GM12891 (cell line): ENCODE results near the gene CCDC34.

Experiments used
- PAX5 ChIP-seq: IDR thresholded peaks from 2 replicates; pipeline ENCODE4 v1.6.1; 2011; ENCODE audit warnings: low read length, moderate library complexity, mild to moderate bottlenecking; ENCODE audit not compliant: insufficient read depth, severe bottlenecking
- POLR2A ChIP-seq: IDR thresholded peaks from 2 replicates; pipeline ENCODE4 v1.6.1; 2011; ENCODE audit warnings: low read depth, low read length, control low read depth
- POLR2AphosphoS5 ChIP-seq: IDR thresholded peaks from 2 replicates; pipeline ENCODE4 v1.6.1; 2011; ENCODE audit warnings: low read depth, low read length, control low read depth
- POU2F2 ChIP-seq: IDR thresholded peaks from 2 replicates; pipeline ENCODE4 v1.6.1; 2011; ENCODE audit warnings: low read depth, mild to moderate bottlenecking, control low read depth, low read length, moderate library complexity
- SPI1 ChIP-seq: IDR thresholded peaks from 2 replicates; pipeline ENCODE4 v1.6.1; 2011; ENCODE audit warnings: low read depth, low read length, control low read depth
- TAF1 ChIP-seq: IDR thresholded peaks from 2 replicates; pipeline ENCODE4 v1.6.1; 2011; ENCODE audit warnings: low read depth, low read length, control low read depth

- no peak for TF ChIP-seq POLR2AphosphoS5
- no peak for TF ChIP-seq POLR2A
- no peak for TF ChIP-seq TAF1
- TF ChIP-seq SPI1: no peak
- TF ChIP-seq POU2F2: no peak
- no peak for TF ChIP-seq PAX5
These were observed 71.6 kb downstream of the CCDC34 start for GRCh38 chr11:27291302-27291889.
